Stimulated activated CD4-positive, alpha-beta T cell treated with anti-CD3 and anti-CD28 coated beads, Interleukin-15, amount 100 ng/mL, for 1 hour (primary cell): Measurements from ENCODE around the gene DGAT2.

ENCODE experiments used
- DNase-seq, 2 donors: peaks; one replicate each; pipeline ENCODE4 v3.0.0-alpha.2; 2020; ENCODE audit warnings: low read depth in 1 of 2, low spot score in 1 of 2

Gene DGAT2

GRCh38 chr11:75822541-75822940, 54.0 kb downstream of the DGAT2 start:
- DNase-seq, result no peak

GRCh38 chr11:75823415-75823814, 54.8 kb downstream of the DGAT2 start:
- DNase-seq, result no peak

DNA sequence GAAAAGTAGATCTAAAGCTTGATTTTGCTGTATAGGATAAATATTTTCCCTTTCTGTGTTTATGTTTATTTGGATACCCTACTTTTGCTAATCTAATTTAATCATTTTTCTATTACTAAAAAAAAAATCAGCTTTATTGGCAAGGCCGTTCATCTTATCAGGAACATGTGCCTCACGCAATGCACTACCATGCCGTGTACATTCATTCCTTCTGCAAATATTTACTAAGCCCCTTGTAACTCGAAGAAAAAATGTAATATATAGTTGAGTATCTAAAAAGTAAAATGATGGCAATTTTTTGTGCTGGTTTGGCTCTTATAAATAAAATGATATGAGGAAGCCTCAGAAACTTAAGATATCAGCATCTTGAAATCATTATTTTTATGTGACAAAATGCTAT, 55.4 kb downstream of the DGAT2 start:
- no peak for DNase-seq

DNA sequence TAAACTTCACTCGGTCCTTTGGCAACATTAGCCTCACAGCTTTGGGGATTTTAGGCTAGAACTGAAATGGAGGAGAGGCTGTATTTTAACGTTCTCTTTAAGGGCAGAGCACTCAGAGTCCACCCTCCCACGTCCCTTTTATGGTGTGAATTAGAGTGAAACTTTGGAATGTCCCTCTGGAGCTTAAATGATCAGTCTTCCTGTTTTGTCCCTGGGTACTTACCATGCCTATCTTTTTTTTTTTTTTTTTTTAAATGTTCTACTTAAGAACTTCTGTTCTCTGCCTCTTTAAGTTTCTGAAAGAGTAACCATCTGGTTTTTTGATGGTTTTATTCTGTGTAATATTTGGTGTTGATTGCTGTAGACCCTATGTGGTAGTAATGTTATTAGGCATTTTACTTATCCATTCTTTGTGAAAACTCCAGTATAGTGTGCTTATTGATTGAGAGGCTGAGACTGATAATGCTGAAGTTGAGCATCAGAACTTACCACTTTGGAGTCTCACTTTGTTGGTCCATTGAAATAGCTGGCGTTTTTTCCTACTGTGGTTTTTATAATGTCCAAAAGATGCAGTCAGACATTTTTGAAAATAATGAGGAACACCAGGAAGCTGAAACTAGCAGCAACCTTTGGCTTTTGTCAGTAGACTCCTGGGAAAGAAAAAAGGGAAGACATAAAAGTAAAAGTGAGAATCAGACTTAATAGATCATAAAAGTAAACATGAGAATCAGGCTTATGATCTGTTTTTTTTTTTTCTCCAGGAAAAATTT, 58.1 kb downstream of the DGAT2 start:
- no peak for DNase-seq

GRCh38 chr11:75827562-75827961, 59.0 kb downstream of the DGAT2 start:
- no peak for DNase-seq

DNA sequence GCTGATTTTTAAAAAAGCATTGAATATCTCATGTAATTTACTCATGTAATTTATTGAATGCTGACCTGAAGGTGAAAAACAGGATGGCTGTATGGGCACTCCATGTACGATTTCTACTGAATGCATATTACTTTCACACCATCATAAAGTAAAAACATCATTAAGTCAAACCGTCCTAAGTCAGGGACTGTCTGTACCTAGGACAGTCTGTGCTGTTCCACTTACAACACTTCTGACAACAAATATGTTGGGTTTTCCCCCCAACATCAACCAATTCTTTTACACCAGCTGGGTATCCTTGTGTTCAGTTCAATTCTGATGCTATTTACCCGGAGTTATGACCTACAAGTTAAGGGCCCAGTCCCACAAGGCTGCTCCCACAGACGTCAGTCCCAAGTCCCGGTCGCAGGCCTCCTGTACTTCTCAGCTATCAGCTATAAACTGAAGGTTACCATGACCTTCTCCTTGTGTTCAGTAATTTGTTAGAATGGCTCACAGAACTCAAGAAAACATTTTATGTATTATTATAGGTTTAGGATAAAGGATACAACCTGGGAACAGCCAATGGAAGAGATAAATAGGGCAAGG, 63.4 kb downstream of the DGAT2 start:
- DNase-seq, result no peak

- DNase-seq, result no peak
Observed at GRCh38 chr11:75834728-75835127, 66.2 kb downstream of the DGAT2 start.

- DNase-seq, result no peak
Observed at GRCh38 chr11:75836417-75836816, 67.8 kb downstream of the DGAT2 start.

DNA sequence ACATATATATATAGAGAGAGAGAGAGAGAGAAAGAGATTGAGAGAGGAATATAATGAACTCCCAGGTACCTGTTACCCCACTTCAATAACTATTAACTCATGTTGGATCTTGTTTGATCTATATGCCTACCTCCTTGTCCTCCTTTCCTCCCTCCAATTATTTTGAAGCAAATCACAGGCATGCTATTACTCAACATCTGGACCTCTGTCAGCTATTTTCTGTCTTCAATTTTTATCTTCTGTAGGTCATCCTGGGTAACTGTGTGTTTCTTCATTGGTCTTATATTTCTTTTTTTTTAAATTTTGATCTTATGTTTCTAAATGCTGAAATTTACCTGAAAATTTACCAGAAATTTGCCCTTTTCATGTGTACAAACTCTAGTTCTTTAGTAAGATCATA, 71.3 kb downstream of the DGAT2 start:
- DNase-seq, result no peak

DNA sequence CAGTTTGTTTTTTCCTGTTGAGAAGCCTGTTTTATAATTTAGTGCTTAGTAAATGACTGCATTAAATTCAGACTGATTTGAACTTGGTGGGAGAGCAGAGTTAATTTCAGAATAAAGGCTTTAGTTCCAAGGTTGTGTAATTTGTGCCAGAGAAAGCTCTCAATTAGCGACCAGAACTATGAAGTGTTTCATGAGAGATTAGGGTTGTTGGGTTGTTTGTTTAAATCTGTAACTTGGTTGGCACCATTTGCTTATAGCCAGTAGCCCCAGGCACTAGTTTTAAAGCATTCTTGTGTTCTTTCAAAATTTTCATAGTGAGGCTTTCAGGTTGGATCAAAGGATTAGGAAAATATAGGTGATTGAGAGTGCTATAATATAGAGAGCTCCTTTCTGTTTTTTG, 71.9 kb downstream of the DGAT2 start:
- DNase-seq, result no peak

DNA sequence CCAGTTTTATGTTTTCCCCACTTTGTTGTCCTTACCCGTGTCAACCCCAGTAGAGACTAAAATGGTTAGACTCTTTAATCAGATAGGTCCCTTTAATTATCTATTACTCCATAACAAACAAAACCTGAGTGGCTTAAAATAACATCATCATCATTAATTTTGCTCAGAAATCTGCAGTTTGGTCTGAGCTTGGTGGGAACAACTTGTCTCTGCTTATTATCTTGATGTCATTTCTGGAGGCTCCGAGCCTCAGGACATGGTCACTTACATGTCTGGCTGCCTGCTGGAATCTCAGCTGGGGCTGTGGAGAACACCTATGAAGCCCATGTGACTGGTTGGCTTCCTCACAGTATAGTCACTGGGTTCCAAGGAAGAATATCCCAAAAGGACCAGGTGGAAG, 73.2 kb downstream of the DGAT2 start:
- no peak for DNase-seq

DNA sequence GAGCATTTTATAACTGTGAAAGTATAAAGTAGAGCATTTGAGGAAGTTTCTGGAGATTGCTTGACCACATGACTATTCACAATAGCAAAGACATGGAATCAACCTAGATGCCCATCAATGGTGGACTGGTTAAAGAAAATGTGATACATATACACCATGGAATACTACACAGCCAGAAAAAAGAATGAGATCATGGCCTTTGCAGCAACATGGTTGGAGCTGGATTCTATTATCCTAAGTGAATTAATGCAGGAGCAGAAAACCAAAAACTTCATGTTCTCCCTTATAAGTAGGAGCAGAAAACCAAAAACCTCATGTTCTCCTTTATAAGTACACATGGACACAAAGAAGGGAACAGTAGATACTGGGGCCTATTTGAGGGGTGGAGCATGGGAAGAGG, 76.7 kb downstream of the DGAT2 start:
- DNase-seq, result no peak

DNA sequence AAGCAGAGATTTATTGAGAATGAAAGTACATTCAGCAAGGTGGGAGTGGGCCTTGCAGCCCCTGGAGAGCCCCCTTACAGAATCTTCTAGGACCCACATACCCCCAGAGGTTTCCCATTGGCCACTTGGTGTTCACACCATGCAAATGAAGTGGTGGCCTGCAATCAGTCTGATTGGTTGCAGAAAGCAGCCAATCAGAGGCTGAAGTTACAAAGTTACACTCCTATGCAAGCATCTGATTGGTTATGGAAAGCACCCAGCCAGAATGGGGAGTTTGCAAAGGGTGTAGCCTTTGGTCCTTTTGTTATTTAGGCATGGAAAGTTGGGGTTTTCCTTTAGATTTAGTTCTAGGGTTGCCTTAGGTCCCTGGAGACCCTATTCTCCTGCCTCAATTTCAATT, 81.3 kb downstream of the DGAT2 start:
- DNase-seq, result no peak

DNA sequence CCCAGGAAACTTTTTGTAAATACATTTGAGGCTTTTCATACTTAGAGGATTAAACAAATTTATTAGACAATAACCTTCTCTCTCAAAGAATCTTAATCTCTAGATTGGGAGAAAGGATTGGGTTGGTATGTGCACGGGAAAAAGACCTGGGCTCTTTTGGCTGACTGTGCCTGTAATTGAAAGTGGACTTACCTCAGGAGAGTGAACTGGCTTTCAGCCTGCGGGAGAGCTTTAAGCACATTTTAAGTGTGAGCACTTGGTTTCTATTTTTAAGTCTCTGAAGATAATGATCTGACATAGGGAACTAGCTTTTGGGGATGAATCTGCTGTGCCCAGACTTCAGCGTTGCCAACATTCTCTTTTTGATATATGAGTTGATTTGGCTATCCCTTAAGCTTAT, 82.2 kb downstream of the DGAT2 start:
- DNase-seq, result no peak
